Keratinocyte (primary cell): ENCODE results near the gene FAM193B.

ENCODE experiments used
- CTCF ChIP-seq, 3 experiments: IDR thresholded peaks in 1 of 3; conservative IDR thresholded peaks in 1 of 3; optimal IDR thresholded peaks in 1 of 3; 2 replicates in 2 of 3; 3 replicates in 1 of 3; pipeline versions ENCODE3 to v1.5.1; 2011; ENCODE audit warnings: low read length in 3 of 3, mild to moderate bottlenecking in 3 of 3, moderate library complexity in 2 of 3, control low read depth in 1 of 3, inconsistent platforms in 1 of 3; ENCODE audit not compliant: insufficient read depth in 2 of 3; ENCODE audit errors: extremely low read depth in 1 of 3
- EZH2 ChIP-seq: IDR thresholded peaks from one replicate; pipeline ENCODE4 v1.6.1; 2012; ENCODE audit warnings: inconsistent platforms, mild to moderate bottlenecking, low read length, moderate library complexity

DNA sequence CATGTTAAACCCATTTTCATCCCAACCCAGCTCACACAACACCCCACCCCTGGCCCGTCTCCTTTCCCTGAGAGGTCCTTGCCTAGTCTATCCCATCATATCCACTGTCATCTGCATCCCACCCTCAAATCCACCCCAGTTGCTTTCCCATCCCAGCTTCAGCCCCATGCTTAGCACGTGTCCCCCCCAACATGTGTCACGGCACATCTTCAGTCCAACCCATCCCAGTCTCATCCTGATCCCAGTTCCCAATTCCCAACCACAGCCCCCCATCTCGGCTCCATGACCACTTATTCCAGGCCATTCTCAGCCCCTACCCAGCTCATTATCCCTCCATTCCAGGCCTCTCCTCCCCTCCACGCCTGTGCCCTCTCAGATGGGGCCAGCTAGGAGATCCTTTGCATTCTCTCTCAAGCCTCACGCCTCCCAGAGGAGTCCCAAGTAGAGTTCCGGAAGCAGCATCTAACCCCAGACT, 80.3 kb downstream of the FAM193B start:
- TF ChIP-seq CTCF (optimal IDR thresholded peaks at IDR 0.05 in 1 of 3, IDR thresholded peaks at IDR 0.05 in 1 of 3, conservative IDR thresholded peaks at IDR 0.05 in 1 of 3; ENCODE audit: extremely low read depth in 1 of 3, insufficient read depth in 2 of 3, low read length in 3 of 3): no peak
- TF ChIP-seq EZH2: no peak
